GM12873 (cell line): Measurements from ENCODE around the gene LRRC15.

Experiments
- TF ChIP-seq, protein P1 (sequence below): IDR thresholded peaks from 2 replicates; pipeline ENCODE4 v1.5.1; 2012; ENCODE audit warnings: low read depth, mild to moderate bottlenecking, moderate library complexity, low read length, control low read depth; ENCODE audit not compliant: insufficient read depth; ENCODE audit errors: missing control alignments

Gene LRRC15

DNA sequence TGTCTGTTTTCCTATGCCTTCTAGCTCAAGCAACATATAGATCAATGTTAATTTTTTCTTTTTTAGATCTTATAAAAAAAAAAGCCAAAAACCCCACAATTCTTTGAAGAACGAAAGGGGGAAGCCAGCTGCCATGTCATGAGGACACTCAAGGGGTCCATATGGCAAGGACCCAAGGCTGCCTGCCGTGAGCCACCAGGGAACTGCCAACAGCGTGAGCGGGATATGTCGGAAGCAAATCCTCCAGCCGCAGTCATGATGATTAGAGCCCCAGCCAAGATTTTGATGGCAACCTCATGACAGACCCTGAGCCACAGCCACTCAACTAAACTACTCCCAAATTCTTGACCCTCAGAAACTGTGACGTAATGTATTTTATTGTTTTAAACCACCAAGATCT is 23.0 kb upstream of the LRRC15 start:
- TF ChIP-seq, protein P1, sequence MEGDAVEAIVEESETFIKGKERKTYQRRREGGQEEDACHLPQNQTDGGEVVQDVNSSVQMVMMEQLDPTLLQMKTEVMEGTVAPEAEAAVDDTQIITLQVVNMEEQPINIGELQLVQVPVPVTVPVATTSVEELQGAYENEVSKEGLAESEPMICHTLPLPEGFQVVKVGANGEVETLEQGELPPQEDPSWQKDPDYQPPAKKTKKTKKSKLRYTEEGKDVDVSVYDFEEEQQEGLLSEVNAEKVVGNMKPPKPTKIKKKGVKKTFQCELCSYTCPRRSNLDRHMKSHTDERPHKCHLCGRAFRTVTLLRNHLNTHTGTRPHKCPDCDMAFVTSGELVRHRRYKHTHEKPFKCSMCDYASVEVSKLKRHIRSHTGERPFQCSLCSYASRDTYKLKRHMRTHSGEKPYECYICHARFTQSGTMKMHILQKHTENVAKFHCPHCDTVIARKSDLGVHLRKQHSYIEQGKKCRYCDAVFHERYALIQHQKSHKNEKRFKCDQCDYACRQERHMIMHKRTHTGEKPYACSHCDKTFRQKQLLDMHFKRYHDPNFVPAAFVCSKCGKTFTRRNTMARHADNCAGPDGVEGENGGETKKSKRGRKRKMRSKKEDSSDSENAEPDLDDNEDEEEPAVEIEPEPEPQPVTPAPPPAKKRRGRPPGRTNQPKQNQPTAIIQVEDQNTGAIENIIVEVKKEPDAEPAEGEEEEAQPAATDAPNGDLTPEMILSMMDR, result no peak

DNA sequence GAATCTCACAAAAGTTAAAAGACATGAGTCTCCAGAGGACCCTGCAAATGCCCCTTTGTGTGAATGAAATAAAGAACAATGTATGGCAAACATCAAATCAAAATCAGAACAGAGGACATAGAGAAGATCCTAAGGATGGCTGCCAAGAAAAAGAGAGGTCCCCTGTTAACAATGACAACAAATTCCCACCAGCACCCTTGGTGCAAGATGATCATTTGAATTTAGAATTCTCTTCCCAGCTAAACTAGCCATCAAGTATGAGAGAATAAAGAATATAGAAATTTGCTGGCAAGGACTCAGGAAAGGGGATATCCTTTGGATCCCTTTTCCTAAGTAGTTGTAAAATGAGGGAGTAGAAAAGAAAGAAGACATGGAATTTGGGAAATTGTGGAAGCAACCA is 21.3 kb upstream of the LRRC15 start:
- TF ChIP-seq, protein P1, result no peak

DNA sequence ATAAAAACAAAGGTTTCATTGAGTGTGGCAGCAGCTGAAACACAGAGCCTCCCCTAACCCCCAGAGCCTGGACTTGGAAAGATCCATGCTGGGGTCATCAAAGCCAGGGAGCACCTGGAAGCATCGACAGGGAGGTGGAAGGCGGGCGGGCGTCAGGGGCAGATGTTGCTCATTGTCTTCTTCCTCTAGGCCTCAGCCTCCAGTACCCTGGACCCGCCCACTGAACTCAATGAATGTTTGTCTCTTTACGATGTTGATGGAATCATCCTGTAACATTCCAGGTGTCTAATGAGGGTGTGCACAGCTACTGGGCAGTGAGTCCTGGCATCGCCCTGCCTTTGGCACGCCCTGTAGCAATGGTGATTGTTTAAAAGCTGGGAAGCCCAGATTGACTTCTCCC is 19.7 kb upstream of the LRRC15 start:
- TF ChIP-seq, protein P1, result no peak

DNA sequence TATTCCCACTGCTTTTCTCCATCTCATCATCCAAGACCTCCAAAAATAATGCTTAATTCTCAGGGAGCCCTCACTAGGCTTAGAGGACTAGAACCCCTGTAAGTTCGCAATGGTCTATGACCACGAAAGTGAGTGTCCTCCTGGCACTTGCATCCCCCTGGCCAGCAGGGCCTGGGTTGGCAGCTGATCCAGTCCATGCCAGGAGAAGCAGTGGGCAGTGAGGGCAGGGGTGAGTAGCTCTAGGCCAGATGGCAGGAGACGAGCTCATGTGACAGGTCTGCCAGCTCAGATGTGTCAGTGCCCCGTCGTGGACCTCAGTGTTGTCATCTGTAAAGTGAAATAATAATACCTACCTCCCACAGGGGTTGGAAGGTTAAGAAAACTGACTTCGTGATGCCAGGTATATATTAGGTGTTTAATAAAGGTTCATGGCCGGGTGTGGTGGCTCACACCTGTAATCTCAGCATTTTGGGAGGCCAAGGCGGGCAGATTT is 18.4 kb upstream of the LRRC15 start:
- TF ChIP-seq, protein P1, result no peak

DNA sequence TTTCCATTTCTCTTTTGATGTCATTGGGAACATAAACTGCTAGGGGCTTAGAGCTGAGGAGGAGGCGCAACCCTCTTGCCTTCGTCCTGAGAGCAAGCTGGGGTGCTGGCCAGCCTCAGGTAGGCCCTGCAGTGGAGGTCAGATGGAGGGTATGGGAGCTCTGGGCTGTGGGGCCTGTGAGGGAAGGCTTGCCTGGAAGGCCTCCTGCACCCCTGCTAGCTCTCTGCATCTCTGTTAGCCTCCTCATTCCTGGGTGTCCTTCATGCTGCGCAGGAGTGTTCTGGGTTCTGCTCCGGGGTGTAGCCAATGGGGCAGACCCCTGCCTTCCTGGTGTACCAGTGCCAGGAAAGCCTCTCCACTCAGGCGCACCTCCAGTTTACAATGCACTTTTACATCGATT is 17.7 kb upstream of the LRRC15 start:
- TF ChIP-seq, protein P1, result no peak

DNA sequence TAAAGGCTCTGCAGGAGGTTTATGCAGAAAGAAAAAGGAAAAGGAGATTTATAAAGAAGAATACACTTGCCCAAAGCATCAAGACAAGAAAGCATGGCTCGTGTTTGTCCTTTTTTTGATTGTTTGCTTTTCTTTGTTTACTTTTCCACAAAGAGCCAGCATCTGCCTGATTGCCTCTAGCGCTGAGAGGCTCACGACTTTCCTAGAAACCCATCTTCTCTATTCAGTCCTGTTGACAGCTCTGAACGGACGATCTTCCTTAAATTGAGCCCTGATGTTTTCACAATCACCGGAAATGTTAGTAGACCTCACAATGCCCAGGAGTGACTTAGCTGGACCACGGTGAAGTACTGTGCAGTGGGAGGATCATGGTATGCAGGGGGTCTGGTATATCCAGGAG is 17.1 kb upstream of the LRRC15 start:
- TF ChIP-seq, protein P1, result no peak

DNA sequence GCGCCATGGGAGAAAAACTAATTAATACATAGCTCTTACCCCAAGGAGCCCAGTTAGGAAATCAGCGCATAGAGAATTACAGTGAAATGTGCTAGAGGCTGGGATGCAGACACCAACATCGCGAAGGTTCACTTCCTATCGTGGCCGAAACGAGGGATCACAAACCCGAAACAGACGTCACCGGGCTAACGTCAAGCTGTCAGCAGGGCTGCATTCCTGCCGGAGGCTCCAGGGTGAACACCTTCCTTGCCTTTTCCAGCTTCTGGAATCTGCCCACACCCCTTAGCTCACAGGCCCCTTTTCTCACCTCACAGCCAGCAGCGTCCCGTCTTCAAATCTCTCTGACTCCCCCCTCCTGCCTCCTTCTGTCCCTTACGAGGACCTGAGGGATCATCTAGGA is 16.5 kb upstream of the LRRC15 start:
- TF ChIP-seq, protein P1, result no peak
